Measurements from ENCODE around the gene PDE4C. TPM values are rescaled to one million over a fixed set of nuclear protein-coding genes. Genes with fewer than 3 reads are reported as not detected.

PDE4C gene
- total RNA-seq, 4 donors from 2014 or later, result under 0.01 to 0.60 (median 0.59) TPM; not detected in 1

DNA sequence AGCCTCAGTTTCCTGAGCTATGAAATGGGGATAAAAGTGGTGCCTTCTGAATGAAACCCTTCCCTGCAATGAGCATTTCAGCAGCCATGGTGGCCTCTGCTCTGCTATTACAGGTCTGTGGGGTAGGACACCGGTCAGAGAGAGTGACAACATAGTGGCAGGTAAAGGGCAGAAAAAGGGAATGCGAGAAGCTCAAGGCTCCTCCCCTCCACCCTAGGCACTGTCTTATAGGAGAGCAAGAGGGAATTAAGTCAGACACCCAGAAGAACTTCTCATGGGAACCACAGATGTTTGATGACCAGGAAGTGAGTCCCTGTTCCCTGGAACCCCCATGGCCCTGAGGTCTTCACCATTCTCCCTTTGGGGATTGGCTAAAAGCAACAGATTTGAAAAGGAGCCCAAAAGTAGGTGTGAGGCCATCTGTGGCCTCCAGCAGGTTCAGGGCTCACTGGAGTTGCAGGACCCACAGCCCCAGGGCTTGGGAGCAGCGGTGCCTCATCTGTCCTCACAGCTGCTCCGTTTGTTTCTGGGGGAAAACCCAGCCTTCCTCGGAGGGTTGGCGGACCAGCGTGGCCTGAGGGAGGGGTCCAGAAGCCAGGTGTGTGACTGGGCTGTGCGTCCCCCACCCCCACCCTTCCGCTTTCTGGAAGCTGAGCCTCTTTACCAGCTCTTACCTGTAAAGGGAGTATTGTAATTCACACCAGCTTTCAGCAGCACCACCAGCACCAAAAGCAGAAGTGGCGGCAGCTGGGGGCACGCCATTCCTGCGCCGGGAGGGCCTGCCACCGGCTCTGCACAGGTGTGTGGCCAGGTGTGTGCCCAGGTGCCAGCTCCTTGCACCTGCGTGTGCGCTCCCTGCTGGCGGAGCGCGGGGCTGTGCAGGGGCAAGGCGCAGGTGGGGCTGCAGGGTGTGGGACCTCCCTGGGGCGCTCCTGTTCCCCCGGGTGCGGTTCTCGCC is 28.6 kb upstream of the PDE4C start:
- Histone ChIP-seq H3K4me3 (no peak overlapping the region), H3K4me1 (peaks cover 0 to 19% (median 0%) of the 10 kb centered on the region in 4 donors), H3K27ac (peak overlapping the region in 1 of 4 donors; percentile 34), H3K36me3 (peaks cover 0 to 35% (median 0%) of the 10 kb centered on the region in 3 donors), H3K9me3 (peaks cover 0 to 6% (median 0%) of the 10 kb centered on the region in 4 donors), H3K27me3 (peaks cover 0 to 20% of the 10 kb centered on the region in 2 donors)
- TF ChIP-seq POLR2A (IDR thresholded peaks at IDR 0.05) (no peak), CTCF (IDR thresholded peaks at IDR 0.05) (peak in 1 of 5 experiments; percentile 11)
- DNase-seq (ENCODE audit: low spot score in 2 of 2), result no peak
- 21 to 24% methylated on average over 15 to 21 of the region's 24 CpGs for WGBS, 2 donors

DNA sequence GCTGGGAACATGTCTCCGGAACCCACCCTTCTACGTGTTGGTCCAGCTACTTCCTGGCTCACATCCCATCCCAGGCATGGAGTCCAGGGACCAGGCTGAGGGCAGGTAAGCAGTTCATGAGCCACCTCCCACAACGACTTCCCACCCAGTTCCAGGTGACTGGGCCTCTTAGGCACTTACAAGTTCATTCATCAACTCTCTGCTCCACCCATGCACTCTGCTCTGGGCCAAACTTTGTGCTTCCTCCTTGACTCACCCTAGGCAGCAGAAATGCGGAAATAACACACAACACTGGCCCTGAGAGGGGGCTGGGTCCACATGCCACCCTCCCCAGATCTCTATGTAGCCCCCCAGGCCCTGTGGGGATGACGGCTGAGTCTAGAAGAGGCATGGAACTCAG is 27.5 kb upstream of the PDE4C start:
- peaks cover 0 to 6% (median 0%) of the 10 kb centered on the region in 4 donors for H3K9me3 ChIP-seq
- H3K36me3 ChIP-seq, result peaks cover 0 to 24% (median 0%) of the 10 kb centered on the region in 3 donors
- WGBS, 2 donors, result 51 to 56% methylated on average over 4 of the region's 5 CpGs
- H3K4me1 ChIP-seq, result peaks cover 0 to 13% (median 0%) of the 10 kb centered on the region in 4 donors
- DNase-seq (ENCODE audit: low spot score in 2 of 2), result no peak
- TF ChIP-seq EP300 (IDR thresholded peaks at IDR 0.05), result no peak
- no peak for TF ChIP-seq CTCF (IDR thresholded peaks at IDR 0.05)
- TF ChIP-seq POLR2A (IDR thresholded peaks at IDR 0.05), result no peak
- no peak overlapping the region for H3K4me3 ChIP-seq
- H3K27ac ChIP-seq, result peak overlapping the region in 1 of 4 donors; percentile 34
- H3K27me3 ChIP-seq, result peaks cover 0 to 20% of the 10 kb centered on the region in 2 donors

- Histone ChIP-seq H3K36me3 (peaks cover 0 to 18% (median 0%) of the 10 kb centered on the region in 3 donors), H3K4me1 (peaks cover 0 to 13% (median 0%) of the 10 kb centered on the region in 4 donors), H3K9me3 (peaks cover 0 to 6% (median 0%) of the 10 kb centered on the region in 4 donors), H3K27me3 (peaks cover 0 to 20% of the 10 kb centered on the region in 2 donors), H3K27ac (no peak overlapping the region), H3K4me3 (no peak overlapping the region)
- no peak for DNase-seq (ENCODE audit: low spot score in 2 of 2)
- TF ChIP-seq EP300 (IDR thresholded peaks at IDR 0.05) (no peak), CTCF (IDR thresholded peaks at IDR 0.05) (no peak), POLR2A (IDR thresholded peaks at IDR 0.05) (no peak)
- WGBS, 2 donors, result 76 to 81% methylated on average over 4 of the region's 4 CpGs
Observed at GRCh38 chr19:18253130-18253529, 26.9 kb upstream of the PDE4C start.

DNA sequence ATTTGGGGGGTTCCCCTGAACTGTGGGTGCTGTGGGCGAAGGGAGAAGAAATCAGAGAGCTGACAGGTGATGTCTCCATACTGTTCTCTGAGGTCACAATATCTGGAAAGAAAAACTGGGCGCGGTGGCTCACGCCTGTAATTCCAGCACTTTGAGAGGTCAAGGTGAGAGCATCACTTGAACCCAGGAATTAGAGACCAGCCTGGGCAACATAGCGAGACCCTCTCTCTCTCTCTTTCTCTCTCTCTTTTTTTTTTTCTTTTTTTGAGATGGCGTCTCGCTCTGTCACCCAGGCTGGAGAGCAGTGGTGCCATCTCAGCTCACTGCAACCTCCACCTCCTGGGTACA is 26.1 kb upstream of the PDE4C start:
- no peak overlapping the region for H3K4me3 ChIP-seq
- no peak overlapping the region for H3K27ac ChIP-seq
- peaks cover 0 to 13% (median 0%) of the 10 kb centered on the region in 4 donors for H3K4me1 ChIP-seq
- peaks cover 0 to 20% of the 10 kb centered on the region in 2 donors for H3K27me3 ChIP-seq
- 75 to 82% methylated on average over 7 of the region's 7 CpGs for WGBS, 2 donors
- peaks cover 0 to 6% (median 0%) of the 10 kb centered on the region in 4 donors for H3K9me3 ChIP-seq
- H3K36me3 ChIP-seq, result peaks cover 0 to 10% (median 0%) of the 10 kb centered on the region in 3 donors
- DNase-seq (ENCODE audit: low spot score in 2 of 2), result no peak
- no peak for TF ChIP-seq EP300 (IDR thresholded peaks at IDR 0.05)
- no peak for TF ChIP-seq POLR2A (IDR thresholded peaks at IDR 0.05)

- Histone ChIP-seq H3K27me3 (peaks cover 0 to 20% of the 10 kb centered on the region in 2 donors), H3K27ac (no peak overlapping the region), H3K9me3 (peaks cover 0 to 6% (median 0%) of the 10 kb centered on the region in 4 donors), H3K4me1 (peaks cover 0 to 13% (median 0%) of the 10 kb centered on the region in 4 donors), H3K36me3 (peaks cover 0 to 5% (median 0%) of the 10 kb centered on the region in 3 donors), H3K4me3 (no peak overlapping the region)
- peak in 1 of 2 donors; percentile 40 for TF ChIP-seq EP300 (IDR thresholded peaks at IDR 0.05)
- TF ChIP-seq CTCF (IDR thresholded peaks at IDR 0.05), result peak; percentile 90 to 98 (median 96)
- TF ChIP-seq POLR2A (IDR thresholded peaks at IDR 0.05), result no peak
- peak; percentile 62 to 87 for DNase-seq (ENCODE audit: low spot score in 2 of 2)
- WGBS, 2 donors, result 20 to 28% methylated on average over 18 to 23 of the region's 23 CpGs
Observed at GRCh38 chr19:18251587-18252369, 25.5 kb upstream of the PDE4C start.

All from tibial nerve (tissue), 4 donors.